Tongue (tissue), 2 donors: Measurements from ENCODE around the gene RDH5. TPM values are rescaled to one million over a fixed set of nuclear protein-coding genes. Genes with fewer than 3 reads are reported as not detected.

Source experiments
- DNase-seq: peaks from one replicate; pipeline ENCODE4 v3.0.0-alpha.2; 2015
- total RNA-seq: library from RNA; depleted of rRNA; stranded (reverse); fragments of >200 nt; gene quantifications from one replicate; pipeline ENCODE4 v1.2.3, GENCODE V29; 2014

Gene RDH5
- total RNA-seq, 1 donor from 2014 or later = 18.8 TPM

DNA sequence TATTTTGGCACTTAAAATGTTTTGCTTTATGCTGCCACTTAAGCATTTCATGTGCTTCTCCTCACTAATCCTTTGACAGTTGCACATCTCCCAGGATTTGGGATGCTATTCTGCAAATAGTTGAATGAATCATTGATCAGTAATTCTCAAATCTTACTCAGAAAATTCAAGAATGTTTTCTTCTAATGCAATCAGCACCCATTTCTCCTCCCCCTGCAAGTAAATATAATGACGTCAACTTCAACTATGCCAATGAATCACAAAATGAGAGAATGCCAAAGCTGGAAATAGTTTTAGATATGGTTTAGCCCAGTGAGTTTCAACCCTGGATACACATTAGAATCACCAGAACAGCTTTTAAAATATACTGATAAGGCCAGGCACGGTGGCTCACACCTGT is 6.5 kb upstream of the RDH5 start:
- DNase-seq = no peak

DNA sequence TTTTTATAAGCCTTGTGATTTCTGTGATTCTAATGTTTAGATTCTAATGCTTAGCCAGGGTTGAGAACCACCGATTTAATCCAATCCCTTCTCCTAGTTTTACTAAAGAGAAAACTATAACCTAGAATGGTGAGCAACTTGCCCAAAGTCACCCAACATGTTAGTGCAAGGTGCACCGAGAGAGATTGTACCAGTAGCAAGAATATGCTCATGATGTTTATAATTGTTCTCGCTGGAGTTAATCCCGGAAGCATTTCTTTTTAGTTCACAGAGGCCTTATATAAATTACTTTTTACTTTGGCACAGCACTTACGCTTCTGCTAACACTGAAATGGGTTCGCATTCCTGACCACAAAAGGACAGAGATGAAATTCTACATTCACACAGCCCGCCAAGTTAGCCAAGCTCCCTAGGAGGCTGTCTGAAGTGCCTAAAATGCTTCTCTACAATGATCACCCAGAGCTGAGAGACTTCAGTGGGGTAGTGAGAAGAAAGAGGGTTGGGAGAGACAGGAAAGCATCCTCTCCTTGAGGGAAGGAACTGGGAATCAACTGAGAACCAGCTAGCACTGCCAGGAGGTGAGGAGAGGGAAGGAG is 4.9 kb upstream of the RDH5 start:
- no peak for DNase-seq

DNA sequence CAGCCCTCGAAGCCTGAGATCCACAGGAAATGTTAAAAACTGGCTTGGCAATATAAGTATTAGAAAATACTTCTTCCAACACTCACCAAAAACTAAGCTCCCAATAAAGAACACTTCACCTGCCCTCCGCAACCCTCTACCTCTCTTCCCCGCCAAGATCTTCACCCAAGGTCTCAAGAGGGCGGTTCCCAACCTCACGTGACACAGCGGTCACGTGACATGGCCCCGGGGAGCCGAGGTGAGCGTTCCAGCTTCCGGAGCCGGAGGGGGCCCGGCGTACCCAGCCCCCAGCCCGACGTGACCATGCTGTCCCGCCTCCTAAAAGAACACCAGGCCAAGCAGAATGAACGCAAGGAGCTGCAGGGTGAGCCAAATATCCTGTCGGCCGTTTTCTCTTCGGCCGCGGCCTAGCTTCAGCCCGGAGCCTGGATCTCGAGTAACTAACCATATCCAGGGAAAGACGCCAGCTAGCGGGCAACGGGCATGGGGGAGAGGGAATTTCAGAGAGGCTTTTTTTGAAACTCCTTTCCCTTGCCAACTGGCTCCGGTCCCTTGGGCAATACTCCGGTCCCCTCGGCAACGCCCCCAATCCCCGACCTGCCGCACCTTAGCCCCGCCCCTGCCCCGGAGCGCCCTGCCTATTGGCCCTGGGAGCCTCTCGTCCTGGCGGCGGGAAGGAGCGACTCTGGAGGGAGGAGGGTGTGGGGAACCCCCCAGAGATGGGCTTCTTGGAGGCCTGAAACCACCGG is 4.2 kb upstream of the RDH5 start, which contains the start of gene BLOC1S1:
Gene BLOC1S1, plus strand, starts transcription at position 214 of the 749 bp plus-strand sequence. Its CDS starts 6 bp downstream, at position 220.
- peak; percentile 97 for DNase-seq

DNA sequence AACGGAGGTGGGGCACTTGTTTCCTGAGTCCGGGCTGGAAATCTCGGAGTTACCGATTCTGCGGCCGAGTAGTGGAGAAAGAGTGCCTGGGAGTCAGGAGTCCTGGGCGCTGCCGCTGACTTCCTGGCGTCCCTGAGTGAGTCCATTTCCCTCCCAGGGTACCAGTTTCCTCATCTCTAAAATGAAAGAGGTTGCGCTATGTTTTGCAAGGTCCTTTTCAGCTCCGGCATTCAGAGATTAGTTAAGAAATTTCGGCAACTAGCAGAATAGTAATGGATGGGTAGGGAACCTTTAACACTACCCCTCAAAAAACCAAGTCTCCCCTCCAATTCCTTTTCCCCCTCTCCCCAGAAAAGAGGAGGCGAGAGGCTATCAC is 3.6 kb upstream of the RDH5 start:
- DNase-seq = no peak

DNA sequence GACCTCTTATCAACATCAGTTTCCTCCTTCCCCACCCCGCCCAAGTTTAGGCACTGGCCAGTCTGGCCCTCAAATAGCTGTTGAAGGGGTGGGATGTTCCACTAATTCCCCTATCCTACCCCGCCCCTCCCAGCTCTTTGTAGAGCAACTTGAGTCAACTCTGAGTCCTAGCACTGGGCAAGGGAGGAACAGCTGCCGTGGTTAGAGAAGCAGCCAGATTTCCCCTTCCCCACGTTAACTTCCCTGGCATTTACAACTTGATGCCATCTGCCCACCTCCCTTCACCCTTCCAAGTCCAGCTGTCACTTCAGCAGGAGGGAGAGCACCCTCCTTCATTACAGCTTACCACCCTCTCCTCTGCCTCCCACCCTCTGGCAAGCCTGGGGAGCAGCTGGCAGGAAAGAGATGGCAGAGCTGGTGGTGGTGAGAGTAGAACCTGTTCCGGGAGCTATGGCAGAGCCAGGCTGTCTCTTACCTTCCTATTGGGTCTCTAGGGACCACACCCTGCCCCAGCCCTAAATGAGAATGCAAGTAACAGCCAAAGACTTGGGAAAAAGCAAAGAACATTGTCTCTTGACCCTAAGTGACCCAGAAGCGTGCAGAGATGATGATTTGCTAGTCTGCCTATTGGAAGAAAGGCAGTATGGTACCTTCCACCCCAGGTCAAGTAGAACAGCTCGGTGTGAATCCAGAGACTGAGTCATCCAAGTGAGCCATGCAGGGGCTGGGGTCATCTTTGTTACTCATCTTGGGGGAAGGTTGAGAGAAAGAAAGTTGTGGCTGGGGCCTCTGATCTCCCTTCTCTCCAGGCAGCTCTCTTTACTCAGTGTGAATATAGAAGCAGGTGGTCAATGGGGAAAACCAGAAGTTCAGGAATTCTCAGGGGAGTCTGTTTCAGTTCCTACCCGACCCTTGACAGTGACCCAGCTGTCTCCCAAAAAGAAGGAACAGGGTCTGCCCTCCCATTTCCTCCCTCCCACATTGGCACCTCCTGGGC is 2.9 kb upstream of the RDH5 start:
- peak; percentile 92 for DNase-seq

DNA sequence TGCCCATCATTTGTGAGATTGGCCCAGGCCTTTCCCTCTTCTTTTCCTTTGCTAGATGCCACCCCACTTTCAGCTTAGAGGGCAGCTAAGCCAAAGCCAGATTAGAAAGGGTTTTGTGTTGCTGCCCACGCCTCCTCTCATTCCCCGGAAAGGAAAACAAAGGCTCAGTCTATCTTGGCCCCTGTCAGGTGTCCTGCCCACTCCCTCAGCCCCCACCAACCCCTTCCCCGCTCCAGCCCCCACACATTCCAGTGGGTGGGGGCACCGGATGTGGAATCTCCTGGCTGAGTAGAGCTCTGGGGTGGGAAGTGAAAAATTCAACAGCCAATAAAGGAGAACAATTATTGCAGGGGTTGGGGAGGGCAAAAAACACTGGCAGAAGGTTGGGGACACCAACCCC is 2.2 kb upstream of the RDH5 start:
- peak; percentile 73 for DNase-seq

DNA sequence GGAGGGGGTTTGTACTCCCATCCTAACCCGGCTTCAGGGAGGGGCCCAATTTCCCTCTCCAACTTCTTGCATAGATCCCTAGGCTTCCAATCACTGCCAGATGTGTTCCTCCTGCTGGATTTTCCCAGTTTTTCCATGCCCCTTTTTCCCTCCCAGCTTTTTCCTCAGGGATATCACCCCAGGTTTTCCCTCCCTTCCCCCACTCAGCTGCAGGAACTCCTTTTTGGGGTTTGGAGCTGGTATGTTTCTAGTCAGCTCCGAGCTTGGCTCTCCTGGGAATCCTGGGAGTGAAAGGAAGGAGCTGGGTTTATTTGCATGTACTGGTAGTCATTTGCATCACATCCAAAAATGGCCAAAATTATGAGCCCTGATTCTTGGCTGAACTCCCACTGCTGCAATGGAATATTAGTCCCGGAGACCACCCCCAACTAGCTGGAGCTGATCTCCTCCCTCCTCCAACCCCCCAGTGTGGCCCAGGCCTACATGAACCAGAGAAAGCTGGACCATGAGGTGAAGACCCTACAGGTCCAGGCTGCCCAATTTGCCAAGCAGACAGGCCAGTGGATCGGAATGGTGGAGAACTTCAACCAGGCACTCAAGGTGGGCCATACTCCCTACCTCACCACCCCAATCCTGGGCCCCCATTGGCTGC is 1.4 kb upstream of the RDH5 start:
- peak; percentile 43 for DNase-seq

DNA sequence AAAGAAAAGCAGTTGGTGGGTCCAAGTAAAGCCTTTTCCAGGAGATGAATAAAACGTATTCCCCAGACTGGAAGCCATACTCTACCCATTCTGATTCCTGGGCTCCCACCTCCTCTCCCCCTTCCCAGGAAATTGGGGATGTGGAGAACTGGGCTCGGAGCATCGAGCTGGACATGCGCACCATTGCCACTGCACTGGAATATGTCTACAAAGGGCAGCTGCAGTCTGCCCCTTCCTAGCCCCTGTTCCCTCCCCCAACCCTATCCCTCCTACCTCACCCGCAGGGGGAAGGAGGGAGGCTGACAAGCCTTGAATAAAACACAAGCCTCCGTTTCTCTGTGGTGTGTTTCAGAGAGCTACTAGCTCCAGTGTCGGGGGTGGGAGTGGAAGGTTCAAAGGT is 822 bp upstream of the RDH5 start:
- DNase-seq = no peak

DNA sequence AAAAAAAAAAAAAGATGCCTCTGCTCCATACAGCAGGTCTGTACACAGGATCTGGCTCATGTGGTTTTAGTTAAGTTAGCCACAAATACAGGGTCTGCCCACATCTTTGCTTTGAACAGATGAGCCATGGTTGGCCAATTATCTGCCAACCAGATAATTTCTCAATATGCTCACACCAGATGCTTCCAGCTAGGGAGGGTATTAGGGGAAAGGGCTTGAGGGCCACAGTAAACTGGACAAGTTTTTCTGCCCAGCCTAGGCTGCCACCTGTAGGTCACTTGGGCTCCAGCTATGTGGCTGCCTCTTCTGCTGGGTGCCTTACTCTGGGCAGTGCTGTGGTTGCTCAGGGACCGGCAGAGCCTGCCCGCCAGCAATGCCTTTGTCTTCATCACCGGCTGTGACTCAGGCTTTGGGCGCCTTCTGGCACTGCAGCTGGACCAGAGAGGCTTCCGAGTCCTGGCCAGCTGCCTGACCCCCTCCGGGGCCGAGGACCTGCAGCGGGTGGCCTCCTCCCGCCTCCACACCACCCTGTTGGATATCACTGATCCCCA is 776 bp downstream of the RDH5 start:
- DNase-seq = peak; percentile 68

DNA sequence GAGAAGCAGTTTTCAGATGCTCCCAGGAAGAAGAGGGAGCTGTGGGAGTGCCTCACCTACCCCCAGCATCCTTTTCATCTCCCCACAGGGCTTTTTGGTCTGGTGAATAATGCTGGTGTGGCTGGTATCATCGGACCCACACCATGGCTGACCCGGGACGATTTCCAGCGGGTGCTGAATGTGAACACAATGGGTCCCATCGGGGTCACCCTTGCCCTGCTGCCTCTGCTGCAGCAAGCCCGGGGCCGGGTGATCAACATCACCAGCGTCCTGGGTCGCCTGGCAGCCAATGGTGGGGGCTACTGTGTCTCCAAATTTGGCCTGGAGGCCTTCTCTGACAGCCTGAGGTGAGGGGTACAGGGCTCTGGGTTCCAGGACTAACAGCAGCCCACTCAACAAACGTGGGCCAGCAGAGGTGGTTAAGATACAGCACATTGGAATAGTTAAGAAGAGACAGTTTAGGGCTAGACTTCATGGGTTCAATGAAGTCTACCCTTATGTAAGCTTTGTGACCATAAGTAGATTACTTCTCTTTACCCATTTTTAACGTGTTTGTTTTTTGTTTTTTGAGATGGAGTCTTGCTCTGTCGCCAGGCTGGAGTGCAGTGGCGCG is 1.5 kb downstream of the RDH5 start:
- DNase-seq = no peak

DNA sequence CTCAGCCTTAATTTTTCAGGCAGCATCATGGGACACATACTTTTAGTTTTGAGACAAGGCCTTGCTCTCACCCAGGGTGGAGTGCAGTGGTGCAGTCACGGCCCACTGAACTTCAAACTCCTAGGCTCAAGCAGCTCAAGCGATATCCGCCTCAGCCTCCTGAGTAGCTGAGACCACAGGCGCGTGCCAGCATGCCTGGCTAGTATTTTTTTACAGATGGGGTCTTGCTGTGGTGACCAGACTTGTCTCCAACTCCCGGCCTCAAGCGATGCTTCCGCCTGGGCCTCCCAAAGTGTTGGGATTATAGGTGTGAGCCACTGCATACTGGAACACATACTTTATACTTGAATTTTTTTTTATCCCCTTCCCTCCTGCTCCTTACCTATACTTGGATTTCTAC is 2.8 kb downstream of the RDH5 start:
- no peak for DNase-seq

DNA sequence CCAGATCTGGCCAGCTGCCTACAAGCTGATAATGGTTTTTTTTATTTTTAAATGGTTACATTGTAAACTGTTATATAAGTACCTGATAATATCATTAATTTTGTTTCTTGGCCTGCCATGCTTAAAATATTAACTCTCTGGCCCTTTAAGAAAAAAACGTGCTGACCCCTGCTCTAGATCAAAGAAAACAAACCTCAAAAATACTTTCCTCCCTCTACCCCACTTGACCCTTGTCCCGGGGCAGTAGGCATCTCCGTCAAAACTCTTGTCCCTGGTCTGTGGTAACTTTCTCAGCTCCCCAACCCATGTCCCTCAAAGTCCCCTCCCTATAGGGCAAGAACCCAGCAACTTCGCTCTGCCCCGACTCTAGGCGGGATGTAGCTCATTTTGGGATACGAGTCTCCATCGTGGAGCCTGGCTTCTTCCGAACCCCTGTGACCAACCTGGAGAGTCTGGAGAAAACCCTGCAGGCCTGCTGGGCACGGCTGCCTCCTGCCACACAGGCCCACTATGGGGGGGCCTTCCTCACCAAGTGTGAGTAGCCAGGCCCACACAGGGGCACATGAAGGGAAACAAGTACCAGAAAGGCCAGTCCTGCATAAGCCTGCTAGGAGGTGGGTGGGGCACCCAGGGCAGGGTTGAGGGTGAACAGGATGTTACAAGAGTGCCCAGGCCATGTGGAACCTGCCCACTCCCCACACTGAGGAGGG is 3.5 kb downstream of the RDH5 start:
- DNase-seq = no peak

DNA sequence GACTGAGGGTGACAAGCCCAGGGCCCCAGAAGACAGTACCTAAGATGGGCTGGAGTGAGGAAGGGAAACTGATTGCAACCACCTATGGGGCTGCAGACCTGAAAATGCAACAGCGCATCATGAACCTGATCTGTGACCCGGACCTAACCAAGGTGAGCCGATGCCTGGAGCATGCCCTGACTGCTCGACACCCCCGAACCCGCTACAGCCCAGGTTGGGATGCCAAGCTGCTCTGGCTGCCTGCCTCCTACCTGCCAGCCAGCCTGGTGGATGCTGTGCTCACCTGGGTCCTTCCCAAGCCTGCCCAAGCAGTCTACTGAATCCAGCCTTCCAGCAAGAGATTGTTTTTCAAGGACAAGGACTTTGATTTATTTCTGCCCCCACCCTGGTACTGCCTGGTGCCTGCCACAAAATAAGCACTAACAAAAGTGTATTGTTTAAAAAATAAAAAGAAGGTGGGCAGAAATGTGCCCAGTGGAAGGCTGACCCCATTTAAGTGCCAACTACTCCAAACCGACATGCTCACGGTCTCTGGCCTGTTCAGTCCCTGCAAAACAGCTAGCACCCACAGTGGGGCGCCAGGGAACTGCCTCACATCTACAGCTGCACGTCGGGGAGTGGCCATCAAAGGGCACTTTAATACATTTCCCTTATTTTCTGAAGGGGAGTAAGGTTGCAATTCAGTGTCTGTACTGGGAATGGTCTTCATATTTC is 4.2 kb downstream of the RDH5 start:
- DNase-seq = peak; percentile 74

DNA sequence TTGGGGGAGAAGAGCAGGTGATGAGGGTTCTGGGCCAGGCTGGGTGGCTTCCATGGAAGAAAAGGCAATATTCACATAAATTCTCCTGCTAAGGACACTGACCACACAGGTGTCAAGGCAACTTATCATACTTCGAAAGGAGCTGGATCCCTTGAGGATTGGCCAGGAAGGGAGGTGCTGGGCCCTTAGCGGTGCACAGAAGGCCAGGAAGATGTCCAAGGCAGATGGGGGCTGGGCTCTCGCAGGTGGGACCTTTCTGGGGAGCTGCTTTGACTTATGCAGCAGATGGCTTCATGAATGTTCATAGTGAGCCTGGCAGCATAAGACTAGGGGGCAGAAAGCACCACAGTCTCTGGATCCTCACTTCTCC is 4.7 kb downstream of the RDH5 start:
- DNase-seq = no peak

DNA sequence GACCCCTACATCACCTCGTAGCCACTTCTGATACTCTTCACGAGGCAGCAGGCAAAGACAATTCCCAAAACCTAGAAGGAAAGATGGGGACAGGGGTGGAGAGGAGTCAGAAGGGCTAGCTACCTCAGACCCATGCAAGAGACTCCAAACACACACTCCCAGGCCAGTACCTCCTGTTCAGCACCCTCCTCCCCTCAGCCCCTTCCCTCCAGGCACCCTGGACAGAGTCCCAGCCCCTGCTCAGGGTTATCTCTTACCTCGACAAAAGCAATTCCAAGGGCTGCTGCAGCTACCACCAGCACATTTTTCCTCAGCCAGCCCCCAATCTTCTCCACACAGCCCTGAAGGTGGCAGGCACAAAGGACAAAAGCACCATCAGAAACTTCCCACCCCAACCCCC is 5.4 kb downstream of the RDH5 start:
- DNase-seq = no peak

DNA sequence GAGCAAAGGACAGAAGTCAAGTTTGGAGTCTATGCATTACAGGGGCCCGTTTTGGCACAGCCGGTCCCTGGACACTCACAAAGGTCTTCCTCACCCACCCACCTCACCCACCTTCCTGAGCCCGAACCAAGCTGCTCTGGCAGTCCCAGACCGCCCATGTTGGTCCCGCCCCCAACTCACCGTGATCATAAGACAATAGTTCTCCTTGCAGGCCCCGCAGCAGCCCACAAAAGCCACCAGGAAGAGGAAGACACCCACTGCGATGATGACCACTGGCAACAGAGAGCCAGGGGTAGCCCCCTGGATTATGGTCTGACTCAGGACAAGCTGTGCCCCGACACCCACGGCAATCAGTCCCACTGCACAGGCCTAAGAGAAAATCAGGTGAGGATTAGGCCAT is 6.8 kb downstream of the RDH5 start:
- no peak for DNase-seq

DNA sequence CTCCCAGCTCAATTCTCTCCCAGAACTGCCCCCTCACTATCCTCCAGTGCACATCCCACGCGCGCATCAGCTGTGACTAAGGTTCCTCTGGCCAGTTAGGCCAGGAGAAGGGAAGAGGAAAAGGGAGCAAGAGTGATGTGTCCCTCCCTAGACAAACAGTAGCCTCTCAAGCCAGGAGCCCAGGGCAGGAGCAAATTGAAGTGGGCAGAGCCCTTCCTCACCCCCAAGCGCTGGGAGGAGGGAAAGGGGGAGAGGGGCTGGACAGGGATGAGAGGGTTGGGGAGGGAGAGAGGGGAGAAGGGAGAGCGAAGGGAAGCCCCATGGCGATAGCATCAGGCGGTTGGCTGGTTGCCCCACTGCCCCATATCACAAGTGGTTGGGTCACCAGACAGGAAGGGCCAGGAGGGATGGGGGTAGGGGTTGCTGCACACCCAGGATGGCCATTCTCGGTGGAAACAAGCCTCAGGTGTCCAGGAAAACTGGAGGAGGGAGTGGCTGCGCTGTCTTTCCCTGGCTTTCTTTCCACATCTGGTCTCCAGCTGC is 7.5 kb downstream of the RDH5 start:
- no peak for DNase-seq

DNA sequence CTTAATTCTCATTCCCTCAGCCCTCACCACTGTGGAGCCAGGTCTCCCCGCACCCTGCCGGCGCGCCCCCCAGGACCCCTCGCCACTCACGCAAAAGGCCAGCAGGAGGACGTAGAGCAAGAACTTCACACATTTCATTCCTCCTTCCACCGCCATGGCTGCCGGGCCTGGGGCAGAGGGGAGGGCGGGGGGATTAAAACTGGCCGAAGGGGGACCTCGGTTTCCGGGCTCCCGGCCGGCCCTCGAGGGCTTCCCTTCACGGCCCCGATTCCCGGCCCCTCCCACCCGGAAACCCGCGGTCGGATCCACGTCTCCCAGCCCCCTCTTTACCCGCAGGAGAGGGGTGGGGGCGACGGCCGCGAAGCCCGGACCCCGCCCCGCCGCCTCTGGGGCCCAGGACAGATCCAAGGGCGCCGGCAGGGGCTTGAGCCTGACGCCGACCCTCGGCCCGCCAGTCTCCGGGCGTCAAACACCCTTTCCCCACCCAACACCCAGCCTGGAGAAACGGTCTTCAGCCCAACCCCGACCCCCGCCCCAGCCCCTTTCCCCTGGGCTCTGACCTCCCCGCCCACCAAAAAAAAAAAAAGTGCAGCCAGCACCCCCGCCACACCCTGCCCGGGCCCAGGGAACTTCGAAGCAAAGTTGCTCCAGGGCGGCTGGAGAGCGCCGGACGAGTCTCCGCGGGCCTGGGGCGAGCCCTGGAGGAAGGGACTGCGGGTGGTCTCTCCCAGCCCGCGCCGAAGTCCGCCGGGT is 8.2 kb downstream of the RDH5 start:
- peak; percentile 89 for DNase-seq
